Activated CD4-positive, alpha-beta T cell treated with anti-CD3 and anti-CD28 coated beads, Interleukin-2, amount 10 ng/mL, durations not matched to agents 24 days and 14 days (primary cell): ENCODE data around the gene RAB3B. TPM values are rescaled to one million over a fixed set of nuclear protein-coding genes. Genes with fewer than 3 reads are reported as not detected.

Source experiments
- DNase-seq: peaks from one replicate; pipeline ENCODE4 v3.0.0; 2022
- H3K27ac Mint-ChIP-seq: one replicate; pipeline ENCODE4 v1.8.0; 2022; ENCODE audit warnings: mild to moderate bottlenecking, mixed read lengths
- H3K27me3 Mint-ChIP-seq: one replicate; pipeline ENCODE4 v1.8.0; 2022; ENCODE audit warnings: mixed read lengths
- H3K36me3 Mint-ChIP-seq: one replicate; pipeline ENCODE4 v1.8.0; 2022; ENCODE audit warnings: low read depth, mild to moderate bottlenecking, mixed read lengths
- H3K4me1 Mint-ChIP-seq: one replicate; pipeline ENCODE4 v1.8.0; 2021; ENCODE audit warnings: mixed read lengths
- H3K4me3 Mint-ChIP-seq: one replicate; pipeline ENCODE4 v1.8.0; 2022; ENCODE audit warnings: mild to moderate bottlenecking, moderate library complexity, mixed read lengths
- H3K9me3 Mint-ChIP-seq: one replicate; pipeline ENCODE4 v1.8.0; 2021; ENCODE audit warnings: mixed read lengths
- intact Hi-C: fragments of 100-400 bp; cut with micrococcal nuclease; formaldehyde crosslinking; loops from one replicate; pipeline ENCODE4 v1.15.1; 2023
- total RNA-seq: library from RNA; stranded (reverse); gene quantifications from 2 replicates; pipeline ENCODE4 v1.2.3, GENCODE V29; 2022

Gene RAB3B
- total RNA-seq, 1 donor from 2014 or later, result 0.02 TPM

GRCh38 chr1:51956528-51957509, 33.7 kb downstream of the RAB3B start:
- no peak for DNase-seq
- no peaks in the 10 kb centered on the region for H3K36me3 Mint-ChIP-seq
- no peaks in the 10 kb centered on the region for H3K9me3 Mint-ChIP-seq
- H3K4me1 Mint-ChIP-seq, result peaks cover 5% of the 10 kb centered on the region
- intact Hi-C loops, result no loop called here
- H3K27me3 Mint-ChIP-seq, result peaks cover 11% of the 10 kb centered on the region
- no peak overlapping the region for H3K4me3 Mint-ChIP-seq
- no peak overlapping the region for H3K27ac Mint-ChIP-seq

GRCh38 chr1:51955797-51956527, 34.5 kb downstream of the RAB3B start:
- Mint-ChIP-seq H3K9me3 (no peaks in the 10 kb centered on the region), H3K4me3 (no peak overlapping the region), H3K27me3 (peaks cover 9% of the 10 kb centered on the region), H3K27ac (no peak overlapping the region), H3K4me1 (peaks cover 5% of the 10 kb centered on the region), H3K36me3 (no peaks in the 10 kb centered on the region)
- intact Hi-C loops, result no loop called here
- DNase-seq, result no peak

DNA sequence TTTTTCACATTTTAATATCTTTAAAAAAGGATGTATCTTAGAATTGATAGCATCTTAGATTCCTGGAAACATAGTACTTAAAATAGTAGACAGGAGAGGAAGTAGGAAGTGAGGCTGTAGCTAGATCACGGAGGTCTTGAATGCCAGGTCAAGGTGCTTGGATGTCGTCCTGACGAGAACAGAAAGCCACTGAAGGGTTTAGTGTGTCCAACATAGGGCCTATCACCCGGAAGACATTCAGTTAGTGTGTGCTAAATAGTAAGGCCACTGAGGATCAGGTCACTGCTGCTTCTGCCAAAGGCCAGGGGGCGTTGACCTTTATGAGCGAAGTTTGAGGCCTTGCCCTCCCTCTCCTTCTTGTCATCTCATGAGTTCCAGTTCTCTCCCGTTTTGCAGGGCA, 35.7 kb downstream of the RAB3B start:
- H3K27ac Mint-ChIP-seq, result no peak overlapping the region
- no peaks in the 10 kb centered on the region for H3K36me3 Mint-ChIP-seq
- peaks cover 5% of the 10 kb centered on the region for H3K4me1 Mint-ChIP-seq
- peaks cover 4% of the 10 kb centered on the region for H3K27me3 Mint-ChIP-seq
- intact Hi-C loops, result no loop called here
- H3K9me3 Mint-ChIP-seq, result no peaks in the 10 kb centered on the region
- no peak for DNase-seq
- no peak overlapping the region for H3K4me3 Mint-ChIP-seq

GRCh38 chr1:51953079-51953478, 37.4 kb downstream of the RAB3B start:
- no peak overlapping the region for H3K4me3 Mint-ChIP-seq
- H3K27me3 Mint-ChIP-seq, result peaks cover 3% of the 10 kb centered on the region
- H3K4me1 Mint-ChIP-seq, result peaks cover 5% of the 10 kb centered on the region
- H3K27ac Mint-ChIP-seq, result no peak overlapping the region
- DNase-seq, result no peak
- no peaks in the 10 kb centered on the region for H3K9me3 Mint-ChIP-seq
- intact Hi-C loops, result no loop called here
- H3K36me3 Mint-ChIP-seq, result no peaks in the 10 kb centered on the region

DNA sequence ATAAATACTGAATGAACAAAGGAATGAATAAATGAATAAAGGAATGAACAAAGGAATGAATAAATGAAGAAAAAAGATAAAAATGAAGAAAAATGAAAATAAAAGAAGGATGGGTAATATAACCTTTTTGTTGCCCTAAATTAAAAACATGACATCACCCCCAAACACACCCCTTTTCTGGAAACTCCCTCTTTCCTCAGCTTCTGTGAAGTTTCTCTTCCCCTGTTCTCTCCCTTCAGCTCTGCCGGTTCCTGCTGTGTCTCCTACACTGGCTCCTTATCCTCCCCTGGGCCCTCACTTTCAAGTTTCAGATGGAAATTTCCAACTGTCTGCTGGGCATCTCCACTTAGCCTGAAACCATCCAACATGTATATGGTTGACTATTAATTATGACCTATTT, 37.9 kb downstream of the RAB3B start:
- Mint-ChIP-seq H3K27me3 (peaks cover 3% of the 10 kb centered on the region), H3K27ac (no peak overlapping the region), H3K36me3 (no peaks in the 10 kb centered on the region), H3K4me1 (peaks cover 5% of the 10 kb centered on the region), H3K9me3 (no peaks in the 10 kb centered on the region), H3K4me3 (no peak overlapping the region)
- intact Hi-C loops, result no loop called here
- no peak for DNase-seq

DNA sequence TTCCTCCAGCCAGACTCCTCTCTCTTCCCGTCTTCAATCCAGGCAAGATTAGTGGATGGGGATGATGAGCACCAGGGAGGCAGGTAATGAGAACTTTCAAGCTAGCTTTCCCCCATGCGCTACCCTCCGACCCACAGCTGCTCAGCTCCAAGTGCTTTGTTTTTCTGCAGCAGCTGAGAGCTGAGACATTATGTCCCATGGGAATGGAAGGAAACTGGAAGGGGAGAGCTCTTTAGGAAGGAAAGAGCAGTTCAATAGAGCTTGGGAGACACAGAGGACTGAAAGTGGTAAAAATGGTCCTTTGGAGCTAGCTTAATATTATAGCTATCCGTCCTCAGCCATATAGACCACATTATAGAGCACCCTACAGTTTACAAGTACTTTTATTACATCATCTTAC, 39.8 kb downstream of the RAB3B start:
- Mint-ChIP-seq H3K4me1 (peaks cover 2% of the 10 kb centered on the region), H3K9me3 (no peaks in the 10 kb centered on the region), H3K27ac (no peak overlapping the region), H3K4me3 (no peak overlapping the region), H3K36me3 (no peaks in the 10 kb centered on the region), H3K27me3 (peaks cover 5% of the 10 kb centered on the region)
- no peak for DNase-seq
- intact Hi-C loops, result no loop called here

GRCh38 chr1:51949014-51949702, 41.3 kb downstream of the RAB3B start:
- Mint-ChIP-seq H3K4me1 (peaks cover 2% of the 10 kb centered on the region), H3K27ac (no peak overlapping the region), H3K36me3 (no peaks in the 10 kb centered on the region), H3K27me3 (peaks cover 5% of the 10 kb centered on the region), H3K4me3 (no peak overlapping the region), H3K9me3 (no peaks in the 10 kb centered on the region)
- DNase-seq, result no peak
- intact Hi-C loops, result no loop called here

DNA sequence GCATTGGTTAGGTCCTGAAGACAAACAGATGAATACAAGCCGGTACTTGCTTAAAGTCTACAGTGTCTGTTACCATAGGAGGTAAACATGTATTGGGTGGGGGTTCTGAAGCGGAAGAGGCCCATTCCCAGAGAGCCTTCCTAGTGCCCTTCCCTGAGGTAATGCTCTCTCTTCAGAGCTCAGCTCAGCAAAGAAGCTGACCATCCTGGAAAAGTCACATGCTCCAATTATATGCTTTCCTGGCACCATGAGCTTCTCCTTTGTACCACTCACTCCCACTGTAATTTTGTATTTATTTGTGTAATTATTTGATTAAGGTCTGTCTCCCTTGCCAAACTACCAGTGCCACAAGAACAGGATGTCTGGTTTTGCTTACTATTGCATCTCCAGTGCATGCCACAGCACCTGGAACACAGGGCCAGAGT, 42.0 kb downstream of the RAB3B start:
- Mint-ChIP-seq H3K4me1 (peaks cover 2% of the 10 kb centered on the region), H3K9me3 (no peaks in the 10 kb centered on the region), H3K27me3 (peaks cover 5% of the 10 kb centered on the region), H3K36me3 (no peaks in the 10 kb centered on the region), H3K27ac (no peak overlapping the region), H3K4me3 (no peak overlapping the region)
- intact Hi-C loops, result no loop called here
- DNase-seq, result no peak

DNA sequence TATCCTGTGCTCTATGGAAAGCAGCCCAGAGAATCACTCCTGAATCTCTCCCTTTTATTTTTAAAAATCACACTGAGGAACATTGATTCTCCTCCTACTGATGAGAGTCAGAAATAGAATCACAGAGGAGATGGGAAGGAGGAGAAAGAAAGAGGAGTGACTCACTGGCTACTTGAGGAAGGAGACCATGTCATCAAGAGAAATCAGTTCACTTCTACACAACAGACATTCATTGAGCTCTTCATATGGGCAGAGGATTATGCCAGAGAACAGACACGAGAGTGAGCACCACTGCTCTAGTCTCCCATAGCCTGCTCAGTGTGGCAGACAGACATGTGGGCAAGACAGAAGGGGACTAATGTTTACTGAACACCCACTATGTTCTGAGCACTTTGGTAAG, 44.2 kb downstream of the RAB3B start:
- Mint-ChIP-seq H3K27ac (no peak overlapping the region), H3K36me3 (no peaks in the 10 kb centered on the region), H3K9me3 (peaks cover 10% of the 10 kb centered on the region), H3K4me1 (no peaks in the 10 kb centered on the region), H3K27me3 (peaks cover 5% of the 10 kb centered on the region), H3K4me3 (no peak overlapping the region)
- intact Hi-C loops, result no loop called here
- no peak for DNase-seq

GRCh38 chr1:51945591-51945990, 44.9 kb downstream of the RAB3B start:
- DNase-seq, result no peak
- peaks cover 2% of the 10 kb centered on the region for H3K36me3 Mint-ChIP-seq
- H3K4me1 Mint-ChIP-seq, result no peaks in the 10 kb centered on the region
- H3K27me3 Mint-ChIP-seq, result peaks cover 5% of the 10 kb centered on the region
- no peak overlapping the region for H3K4me3 Mint-ChIP-seq
- H3K9me3 Mint-ChIP-seq, result peaks cover 14% of the 10 kb centered on the region
- intact Hi-C loops, result no loop called here
- no peak overlapping the region for H3K27ac Mint-ChIP-seq

- no peak for DNase-seq
- H3K27ac Mint-ChIP-seq, result no peak overlapping the region
- H3K27me3 Mint-ChIP-seq, result peaks cover 2% of the 10 kb centered on the region
- H3K36me3 Mint-ChIP-seq, result peaks cover 2% of the 10 kb centered on the region
- intact Hi-C loops, result no loop called here
- peaks cover 14% of the 10 kb centered on the region for H3K9me3 Mint-ChIP-seq
- no peaks in the 10 kb centered on the region for H3K4me1 Mint-ChIP-seq
- no peak overlapping the region for H3K4me3 Mint-ChIP-seq
These were observed 48.2 kb downstream of the RAB3B start for GRCh38 chr1:51942281-51942680.

DNA sequence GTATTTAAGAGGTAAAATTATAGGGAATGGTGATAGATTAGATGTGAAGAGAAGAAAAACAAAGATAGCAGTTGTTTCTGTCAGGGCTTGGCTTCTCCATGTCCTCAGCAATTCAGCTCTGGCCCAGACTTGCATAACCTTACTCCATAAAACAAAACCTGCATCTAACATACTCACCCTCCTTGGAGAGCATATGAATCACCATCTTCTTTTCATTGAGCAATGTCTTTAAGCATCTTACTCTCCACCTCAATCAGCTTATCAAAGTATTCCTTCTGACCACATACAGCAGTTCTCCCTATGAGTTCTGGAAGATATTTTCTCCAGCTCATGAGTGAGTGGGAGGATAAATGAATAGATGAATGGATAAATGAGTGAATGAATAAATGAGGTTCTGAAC, 49.0 kb downstream of the RAB3B start:
- DNase-seq, result no peak
- H3K27ac Mint-ChIP-seq, result no peak overlapping the region
- H3K9me3 Mint-ChIP-seq, result peaks cover 14% of the 10 kb centered on the region
- intact Hi-C loops, result no loop called here
- H3K4me3 Mint-ChIP-seq, result no peak overlapping the region
- H3K36me3 Mint-ChIP-seq, result peaks cover 2% of the 10 kb centered on the region
- no peaks in the 10 kb centered on the region for H3K4me1 Mint-ChIP-seq
- no peaks in the 10 kb centered on the region for H3K27me3 Mint-ChIP-seq

DNA sequence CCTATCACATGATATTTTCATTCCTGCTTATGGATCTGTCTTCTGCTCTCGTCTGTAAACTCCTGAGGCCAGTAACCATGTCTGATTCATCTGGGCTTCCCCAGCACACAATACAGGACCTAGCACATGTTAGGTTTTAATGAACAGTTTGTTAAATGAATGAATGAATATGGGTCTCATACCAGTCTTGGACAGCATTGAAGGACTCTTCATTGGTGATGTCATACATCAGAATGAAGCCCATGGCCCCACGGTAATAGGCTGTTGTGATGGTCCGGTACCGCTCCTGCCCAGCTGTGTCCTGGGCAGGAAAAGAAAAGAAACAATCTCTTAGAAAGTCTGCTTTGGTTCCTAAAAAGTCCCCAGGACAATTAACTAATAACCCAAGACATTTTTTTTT, 53.4 kb downstream of the RAB3B start:
- Mint-ChIP-seq H3K4me1 (no peaks in the 10 kb centered on the region), H3K9me3 (peaks cover 10% of the 10 kb centered on the region), H3K27ac (no peak overlapping the region), H3K4me3 (no peak overlapping the region), H3K27me3 (peaks cover 1% of the 10 kb centered on the region), H3K36me3 (peaks cover 2% of the 10 kb centered on the region)
- intact Hi-C loops, result no loop called here
- no peak for DNase-seq

- H3K27ac Mint-ChIP-seq, result no peak overlapping the region
- H3K9me3 Mint-ChIP-seq, result peaks cover 6% of the 10 kb centered on the region
- DNase-seq, result no peak
- intact Hi-C loops, result no loop called here
- H3K27me3 Mint-ChIP-seq, result peaks cover 1% of the 10 kb centered on the region
- no peak overlapping the region for H3K4me3 Mint-ChIP-seq
- H3K36me3 Mint-ChIP-seq, result peaks cover 2% of the 10 kb centered on the region
- no peaks in the 10 kb centered on the region for H3K4me1 Mint-ChIP-seq
These were observed 54.0 kb downstream of the RAB3B start for GRCh38 chr1:51936531-51936930.
